Mammary epithelial cell (primary cell): ENCODE results near the gene PRUNE2.

Experiments
- EZH2 ChIP-seq: IDR thresholded peaks from 2 replicates; pipeline ENCODE4 v1.6.1; 2012; ENCODE audit warnings: low read length, inconsistent platforms, borderline replicate concordance
- TF ChIP-seq, protein P1 (sequence below), 2 donors: IDR thresholded peaks in 1 of 2; conservative IDR thresholded peaks in 1 of 2; 2 replicates each; pipeline ENCODE4 v1.5.1; 2011 to 2012; ENCODE audit warnings: inconsistent platforms in 2 of 2, low read length in 2 of 2, mild to moderate bottlenecking in 2 of 2, control low read depth in 1 of 2, low read depth in 1 of 2; ENCODE audit not compliant: insufficient read depth in 1 of 2; ENCODE audit errors: extremely low read depth in 1 of 2

- TF ChIP-seq, protein P1, sequence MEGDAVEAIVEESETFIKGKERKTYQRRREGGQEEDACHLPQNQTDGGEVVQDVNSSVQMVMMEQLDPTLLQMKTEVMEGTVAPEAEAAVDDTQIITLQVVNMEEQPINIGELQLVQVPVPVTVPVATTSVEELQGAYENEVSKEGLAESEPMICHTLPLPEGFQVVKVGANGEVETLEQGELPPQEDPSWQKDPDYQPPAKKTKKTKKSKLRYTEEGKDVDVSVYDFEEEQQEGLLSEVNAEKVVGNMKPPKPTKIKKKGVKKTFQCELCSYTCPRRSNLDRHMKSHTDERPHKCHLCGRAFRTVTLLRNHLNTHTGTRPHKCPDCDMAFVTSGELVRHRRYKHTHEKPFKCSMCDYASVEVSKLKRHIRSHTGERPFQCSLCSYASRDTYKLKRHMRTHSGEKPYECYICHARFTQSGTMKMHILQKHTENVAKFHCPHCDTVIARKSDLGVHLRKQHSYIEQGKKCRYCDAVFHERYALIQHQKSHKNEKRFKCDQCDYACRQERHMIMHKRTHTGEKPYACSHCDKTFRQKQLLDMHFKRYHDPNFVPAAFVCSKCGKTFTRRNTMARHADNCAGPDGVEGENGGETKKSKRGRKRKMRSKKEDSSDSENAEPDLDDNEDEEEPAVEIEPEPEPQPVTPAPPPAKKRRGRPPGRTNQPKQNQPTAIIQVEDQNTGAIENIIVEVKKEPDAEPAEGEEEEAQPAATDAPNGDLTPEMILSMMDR (conservative IDR thresholded peaks at IDR 0.05 in 1 of 2, IDR thresholded peaks at IDR 0.05 in 1 of 2; ENCODE audit: extremely low read depth in 1 of 2, insufficient read depth in 1 of 2, low read depth in 1 of 2, low read length in 2 of 2), result no peak
- no peak for TF ChIP-seq EZH2
Measured at GRCh38 chr9:76677481-76678055, 228.3 kb downstream of the PRUNE2 start.
